Muscle of back (tissue), 11 donors: ENCODE data around the gene C1orf105. TPM values are rescaled to one million over a fixed set of nuclear protein-coding genes. Genes with fewer than 3 reads are reported as not detected.

ENCODE experiments used
- DNase-seq, 3 donors: peaks; one replicate each; pipeline versions ENCODE4 v3.0.0 to v3.0.0-alpha.2; 2013
- polyA plus RNA-seq, 10 donors: library from polyadenylated mRNA; unstranded; fragments of 120-200 nt; gene quantifications; one replicate each; pipeline ENCODE4 v1.2.1, GENCODE V29; 2013; ENCODE audit not compliant: insufficient read length in 10 of 10

Gene C1orf105
- polyA plus RNA-seq, 10 donors: 65.5 to 154 (median 104) TPM

GRCh38 chr1:172453607-172454006 is 33.1 kb downstream of the C1orf105 start:
- no peak for DNase-seq

GRCh38 chr1:172455451-172455850 is 35.0 kb downstream of the C1orf105 start:
- no peak for DNase-seq

- DNase-seq: no peak
Measured at GRCh38 chr1:172456344-172456769, 35.9 kb downstream of the C1orf105 start.

- DNase-seq: no peak
Measured at GRCh38 chr1:172457479-172458130, 37.1 kb downstream of the C1orf105 start.

GRCh38 chr1:172460177-172460576 is 39.7 kb downstream of the C1orf105 start:
- DNase-seq: no peak

- no peak for DNase-seq
Measured at GRCh38 chr1:172460887-172461315, 40.4 kb downstream of the C1orf105 start.

- DNase-seq: peak in 1 of 3 donors; percentile 42
Measured at GRCh38 chr1:172465617-172466016, 45.1 kb downstream of the C1orf105 start.

GRCh38 chr1:172466795-172467407 is 46.4 kb downstream of the C1orf105 start:
- no peak for DNase-seq

GRCh38 chr1:172467446-172467845 is 47.0 kb downstream of the C1orf105 start:
- DNase-seq: no peak

GRCh38 chr1:172468296-172468695 is 47.8 kb downstream of the C1orf105 start:
- no peak for DNase-seq

- no peak for DNase-seq
Measured at GRCh38 chr1:172469717-172470116, 49.2 kb downstream of the C1orf105 start.

- no peak for DNase-seq
Measured at GRCh38 chr1:172470149-172470548, 49.7 kb downstream of the C1orf105 start.

GRCh38 chr1:172471666-172472065 is 51.2 kb downstream of the C1orf105 start:
- no peak for DNase-seq

GRCh38 chr1:172472495-172472894 is 52.0 kb downstream of the C1orf105 start:
- no peak for DNase-seq

- DNase-seq: no peak
Measured at GRCh38 chr1:172473302-172473701, 52.8 kb downstream of the C1orf105 start.

GRCh38 chr1:172473842-172474241 is 53.4 kb downstream of the C1orf105 start:
- DNase-seq: no peak

- no peak for DNase-seq
Measured at GRCh38 chr1:172476218-172476811, 55.8 kb downstream of the C1orf105 start.

GRCh38 chr1:172477216-172477615 is 56.7 kb downstream of the C1orf105 start:
- DNase-seq: no peak

- DNase-seq: no peak
Measured at GRCh38 chr1:172477741-172478140, 57.3 kb downstream of the C1orf105 start.

GRCh38 chr1:172478485-172478884 is 58.0 kb downstream of the C1orf105 start:
- DNase-seq: no peak

- no peak for DNase-seq
Measured at GRCh38 chr1:172480431-172480830, 59.9 kb downstream of the C1orf105 start.

- no peak for DNase-seq
Measured at GRCh38 chr1:172482044-172482443, 61.6 kb downstream of the C1orf105 start.

- no peak for DNase-seq
Measured at GRCh38 chr1:172483448-172483847, 63.0 kb downstream of the C1orf105 start.
